IPS-20b (cell line): ENCODE measurements around the gene C5orf34.
"Not testable (repeated sequence)": the region's sequence is repeated elsewhere in the genome, so short reads cannot be mapped to it uniquely, and the experiment has no call there.

Source experiments
- H3K27ac ChIP-seq: one replicate; pipeline ENCODE4 v1.5.1; 2013; ENCODE audit warnings: low read length
- H3K27me3 ChIP-seq: 2 replicates; pipeline ENCODE4 v1.6.1; 2013; ENCODE audit warnings: mild to moderate bottlenecking, low read length, inconsistent platforms; ENCODE audit not compliant: insufficient read depth
- H3K36me3 ChIP-seq: 2 replicates; pipeline ENCODE4 v1.6.1; 2013; ENCODE audit warnings: low read depth, mild to moderate bottlenecking, inconsistent platforms, low read length, moderate library complexity; ENCODE audit not compliant: insufficient read depth
- H3K4me1 ChIP-seq: 2 replicates; pipeline ENCODE4 v1.6.1; 2013; ENCODE audit warnings: mild to moderate bottlenecking, control low read depth, inconsistent platforms, low read length, moderate library complexity; ENCODE audit not compliant: insufficient read depth
- H3K4me3 ChIP-seq: 2 replicates; pipeline ENCODE4 v1.5.1; 2013; ENCODE audit warnings: mild to moderate bottlenecking, low read length, inconsistent platforms
- H3K9ac ChIP-seq: 2 replicates; pipeline ENCODE4 v1.6.1; 2013; ENCODE audit warnings: low read depth, mild to moderate bottlenecking, inconsistent platforms, low read length, moderate library complexity
- H3K9me3 ChIP-seq: 2 replicates; pipeline ENCODE4 v1.6.1; 2013; ENCODE audit warnings: mild to moderate bottlenecking, low read depth, low read length, inconsistent platforms; ENCODE audit not compliant: insufficient read depth

C5orf34 gene

DNA sequence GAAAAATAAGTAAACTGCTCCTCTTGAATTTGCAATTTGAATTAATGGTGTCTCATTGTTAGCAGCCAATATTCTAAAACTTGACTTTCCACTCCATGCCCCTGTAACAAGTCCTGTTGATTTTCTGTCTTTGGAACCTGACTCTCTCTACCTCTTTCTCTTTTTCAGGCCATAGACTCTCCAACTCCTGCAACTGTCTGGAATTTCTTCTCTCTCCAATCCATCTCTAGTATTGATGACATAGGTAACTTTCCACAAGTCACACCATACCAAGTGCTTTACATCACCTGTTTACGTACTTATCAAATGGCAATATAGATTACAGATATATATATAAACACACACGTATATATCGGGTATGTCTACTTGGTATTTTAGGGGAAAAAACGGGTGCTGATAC is 923 bp downstream of the C5orf34 start:
- peak overlapping the region; percentile 91 for H3K27ac ChIP-seq
- H3K9me3 ChIP-seq = no peaks in the 10 kb centered on the region

GRCh38 chr5:43511062-43511461 is 3.9 kb downstream of the C5orf34 start:
- not testable (repeated sequence) for H3K27me3 ChIP-seq, H3K9ac ChIP-seq, H3K4me1 ChIP-seq, H3K4me3 ChIP-seq, H3K9me3 ChIP-seq, H3K27ac ChIP-seq
- peaks cover 29% of the 10 kb centered on the region for H3K36me3 ChIP-seq

More for the DNA sequence above, 923 bp downstream of the C5orf34 start:
- peak overlapping the region; percentile 95 for H3K4me3 ChIP-seq
- H3K9ac ChIP-seq = peak overlapping the region; percentile 97; the same call in 1 of the 2 replicates
- peaks cover 9% of the 10 kb centered on the region; the same call in 1 of the 2 replicates for H3K4me1 ChIP-seq
- H3K36me3 ChIP-seq = peaks cover 3% of the 10 kb centered on the region; the same call in 1 of the 2 replicates
- H3K27me3 ChIP-seq = no peaks in the 10 kb centered on the region

- H3K4me3 ChIP-seq = no peak overlapping the region
- no peak overlapping the region for H3K9ac ChIP-seq
- no peaks in the 10 kb centered on the region for H3K9me3 ChIP-seq
- no peaks in the 10 kb centered on the region for H3K27me3 ChIP-seq
- no peaks in the 10 kb centered on the region for H3K4me1 ChIP-seq
- no peak overlapping the region for H3K27ac ChIP-seq
- peaks cover 29% of the 10 kb centered on the region for H3K36me3 ChIP-seq
These were observed 16.4 kb downstream of the C5orf34 start for GRCh38 chr5:43498581-43498980.

- Histone ChIP-seq H3K9ac (no peak overlapping the region), H3K36me3 (peaks cover 25% of the 10 kb centered on the region), H3K4me1 (no peaks in the 10 kb centered on the region), H3K9me3 (no peaks in the 10 kb centered on the region), H3K27ac (no peak overlapping the region), H3K4me3 (no peak overlapping the region), H3K27me3 (no peaks in the 10 kb centered on the region)
These were observed 17.4 kb downstream of the C5orf34 start for GRCh38 chr5:43497311-43498104.

DNA sequence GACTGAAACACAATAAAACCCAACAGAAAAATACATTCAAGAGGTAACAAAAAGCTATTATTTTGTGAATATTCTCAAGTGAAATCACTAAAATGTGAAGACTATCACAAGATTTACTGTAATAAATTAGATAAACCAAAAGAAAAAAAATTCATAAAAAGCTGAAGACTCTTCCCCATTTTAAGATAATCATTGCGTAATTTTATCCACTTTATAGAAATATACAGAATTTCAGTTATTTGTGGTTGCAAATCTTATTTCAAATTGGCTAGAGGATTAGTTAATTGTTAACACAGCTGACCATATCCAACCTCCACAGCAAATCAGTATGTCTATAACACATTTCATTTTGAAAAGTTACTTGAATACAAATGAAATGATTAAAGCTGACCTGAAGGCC is 23.6 kb downstream of the C5orf34 start:
- no peaks in the 10 kb centered on the region for H3K9me3 ChIP-seq
- H3K36me3 ChIP-seq = peaks cover 53% of the 10 kb centered on the region
- H3K4me1 ChIP-seq = no peaks in the 10 kb centered on the region
- H3K27me3 ChIP-seq = no peaks in the 10 kb centered on the region
- H3K9ac ChIP-seq = no peak overlapping the region
- H3K27ac ChIP-seq = no peak overlapping the region
- no peak overlapping the region for H3K4me3 ChIP-seq

DNA sequence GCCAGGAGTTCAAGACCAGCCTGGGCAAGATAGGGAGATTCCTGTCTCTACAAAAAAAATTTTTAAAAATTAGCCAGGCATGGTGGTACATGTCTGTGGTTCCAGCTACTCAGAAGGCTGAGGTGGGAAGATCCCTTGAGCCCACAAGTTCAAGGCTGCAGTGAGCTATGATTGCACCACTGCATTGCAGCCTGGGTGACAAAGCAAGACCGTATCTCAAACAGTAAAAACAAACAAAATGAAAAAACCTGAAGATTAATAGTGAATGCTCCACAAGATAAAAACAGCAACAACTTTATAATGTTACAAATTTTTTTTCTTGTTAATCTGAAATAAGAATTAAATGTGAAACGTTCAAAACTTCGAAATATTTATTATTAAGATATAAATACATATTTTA is 28.6 kb downstream of the C5orf34 start:
- Histone ChIP-seq H3K4me1 (no peaks in the 10 kb centered on the region), H3K27me3 (no peaks in the 10 kb centered on the region), H3K27ac (no peak overlapping the region), H3K36me3 (peaks cover 38% of the 10 kb centered on the region), H3K9ac (no peak overlapping the region), H3K9me3 (no peaks in the 10 kb centered on the region), H3K4me3 (no peak overlapping the region)

- no peaks in the 10 kb centered on the region for H3K9me3 ChIP-seq
- no peak overlapping the region for H3K9ac ChIP-seq
- no peak overlapping the region for H3K27ac ChIP-seq
- H3K4me3 ChIP-seq = no peak overlapping the region
- H3K36me3 ChIP-seq = peaks cover 28% of the 10 kb centered on the region
- H3K27me3 ChIP-seq = no peaks in the 10 kb centered on the region
- no peaks in the 10 kb centered on the region for H3K4me1 ChIP-seq
These were observed 29.5 kb downstream of the C5orf34 start for GRCh38 chr5:43485406-43485805.

- peak overlapping the region; percentile 68 for H3K27ac ChIP-seq
- H3K9ac ChIP-seq = peak overlapping the region; percentile 96
- no peaks in the 10 kb centered on the region for H3K4me1 ChIP-seq
- H3K27me3 ChIP-seq = no peaks in the 10 kb centered on the region
- H3K9me3 ChIP-seq = no peaks in the 10 kb centered on the region
- peak overlapping the region; percentile 90 for H3K4me3 ChIP-seq
- H3K36me3 ChIP-seq = peaks cover 17% of the 10 kb centered on the region
These were observed 30.7 kb downstream of the C5orf34 start for GRCh38 chr5:43484106-43484849.

DNA sequence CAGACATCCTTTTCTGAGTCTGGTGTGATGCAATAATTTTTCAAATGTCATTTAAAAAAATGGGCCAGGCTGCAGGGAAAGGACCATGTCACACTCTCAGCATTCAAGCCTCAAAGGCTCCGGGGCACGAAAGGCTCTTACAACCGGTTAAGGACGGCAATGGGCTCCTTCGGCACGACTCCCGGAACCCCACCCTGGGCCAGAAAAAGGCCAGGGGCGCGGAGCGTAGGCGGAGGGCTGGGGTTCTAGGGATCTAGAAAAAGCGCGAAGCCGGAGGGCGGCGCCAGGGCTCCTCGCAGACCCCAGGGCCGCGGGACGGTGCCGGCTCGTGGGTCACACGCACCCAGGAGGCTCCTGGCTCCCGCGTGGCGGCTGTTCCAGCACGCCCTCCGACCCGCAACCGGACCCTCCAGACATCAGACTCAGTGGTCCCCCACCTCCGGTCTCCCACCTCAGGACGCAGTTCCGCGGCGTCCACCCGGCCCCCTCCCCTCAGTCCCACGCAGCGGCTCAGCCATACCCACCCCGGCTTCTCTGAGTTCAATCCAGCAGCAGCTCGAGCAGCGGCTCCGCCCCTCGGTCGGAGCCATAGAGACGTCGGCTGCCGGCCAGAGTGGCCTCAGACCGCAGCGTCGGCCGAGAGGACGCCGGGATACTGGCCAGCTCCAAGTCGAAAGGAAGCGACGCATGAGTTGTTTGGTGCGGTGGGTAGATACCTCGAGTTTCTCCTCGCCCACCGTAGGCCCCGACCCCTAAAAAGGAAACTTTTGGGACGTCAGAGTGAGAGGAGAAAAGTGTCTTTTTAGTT is 31.4 kb downstream of the C5orf34 start, which contains the start of gene TMEM267:
Gene TMEM267, minus strand, starts transcription at position 568 of the 808 bp plus-strand sequence. CDS start 29,896 bp downstream, outside the sequence.
- Histone ChIP-seq H3K27ac (peak within 1 kb of the TSS; percentile 68), H3K36me3 (peaks cover 9% of the 10 kb centered on the region), H3K9ac (peak within 1 kb of the TSS; percentile 96), H3K9me3 (no peaks in the 10 kb centered on the region), H3K4me1 (no peaks in the 10 kb centered on the region), H3K27me3 (no peaks in the 10 kb centered on the region), H3K4me3 (peak within 1 kb of the TSS; percentile 90)

- H3K27ac ChIP-seq = peak overlapping the region; percentile 58
- peak overlapping the region; percentile 90 for H3K4me3 ChIP-seq
- H3K27me3 ChIP-seq = no peaks in the 10 kb centered on the region
- H3K36me3 ChIP-seq = 0 out of 2 replicates have a peak, but pooled peaks cover 4% of the 10 kb centered on the region
- H3K9ac ChIP-seq = peak overlapping the region; percentile 96
- H3K4me1 ChIP-seq = no peaks in the 10 kb centered on the region
- H3K9me3 ChIP-seq = no peaks in the 10 kb centered on the region
These were observed 32.3 kb downstream of the C5orf34 start for GRCh38 chr5:43482490-43483297.
